A549 (cell line): Measurements from ENCODE around the gene ADARB2. TPM values are rescaled to one million over a fixed set of nuclear protein-coding genes. Genes with fewer than 3 reads are reported as not detected.

Experiments
- ATAC-seq, 2 experiments: fragments of 200-7000 bp in 1 of 2; fragments of >200 bp in 1 of 2; cut with Nextera tagmentation in 1 of 2; cut with Tn5 transposase in 1 of 2; 3 replicates each; pipeline versions ENCODE4 v1.8.0 to v1.9.1; 2018 to 2020; ENCODE audit warnings: mild to moderate bottlenecking in 1 of 2, moderate library complexity in 1 of 2
- CTCF ChIA-PET: fragments of 300-600 bp; sonication (Branson Sonifier 250); formaldehyde crosslinking; extraction: SDS; loops from one replicate; lab custom pipeline; 2021; ENCODE audit warnings: antibody characterized with exemption, inconsistent platforms; lab: Yijun Ruan, JAX
- POLR2A ChIA-PET: fragments of 350-600 bp; formaldehyde crosslinking; extraction: SDS; loops from one replicate; lab custom pipeline; 2021; ENCODE audit warnings: antibody characterized with exemption, inconsistent platforms; lab: Yijun Ruan, JAX
- DNase-seq, 2 experiments: peaks; one replicate each; pipeline versions ENCODE4 v3.0.0 to v3.0.0-alpha.2; 2011 to 2016; ENCODE audit warnings: low read depth in 1 of 2, low spot score in 1 of 2
- FAIRE-seq: peaks from 2 replicates; lab custom pipeline; 2011; peaks lifted over from hg19 to GRCh38; lab: Jason Lieb, UNC
- H3K27ac ChIP-seq, 2 experiments: fragments of >200 bp; sonication (Bioruptor Twin); formaldehyde crosslinking; 3 replicates each; pipeline ENCODE4 v1.5.1; 2016 to 2017
- H3K4me1 ChIP-seq: fragments of >200 bp; sonication (Bioruptor Twin); formaldehyde crosslinking; 3 replicates; pipeline ENCODE4 v1.6.1; 2016
- H3K4me2 ChIP-seq: fragments of >200 bp; sonication (Bioruptor Twin); formaldehyde crosslinking; 3 replicates; pipeline ENCODE4 v1.6.1; 2016
- H3K4me3 ChIP-seq: fragments of >200 bp; sonication (Bioruptor Twin); formaldehyde crosslinking; 3 replicates; pipeline ENCODE4 v1.5.1; 2016
- H3K9me3 ChIP-seq: fragments of >200 bp; sonication (Bioruptor Twin); formaldehyde crosslinking; 3 replicates; pipeline ENCODE4 v1.6.1; 2016
- CHD2 ChIP-seq: fragments of 150-350 bp; IDR thresholded peaks from 2 replicates; pipeline ENCODE4 v1.6.1; 2014; ENCODE audit warnings: low read length; ENCODE audit not compliant: partially characterized antibody
- E2F6 ChIP-seq: IDR thresholded peaks from 2 replicates; pipeline ENCODE4 v1.6.1; 2012; ENCODE audit warnings: low read depth, borderline replicate concordance
- EHF ChIP-seq: fragments of 250-450 bp; sonication (Bioruptor Pico); IDR thresholded peaks from 2 replicates; pipeline ENCODE4 v1.5.0; 2020; ENCODE audit warnings: mild to moderate bottlenecking
- ELK1 ChIP-seq: fragments of 150-350 bp; IDR thresholded peaks from 2 replicates; pipeline ENCODE4 v1.6.1; 2014; ENCODE audit warnings: low read depth, mild to moderate bottlenecking, low read length
- EP300 ChIP-seq, 2 experiments: fragments of >200 bp; sonication (Bioruptor Twin); formaldehyde crosslinking; IDR thresholded peaks; 2 replicates in 1 of 2; 3 replicates in 1 of 2; pipeline ENCODE4 v1.6.1; 2016 to 2017
- ESRRA ChIP-seq: fragments of 150-350 bp; IDR thresholded peaks from 2 replicates; pipeline ENCODE4 v1.6.1; 2014; ENCODE audit warnings: mild to moderate bottlenecking, low read length, borderline replicate concordance
- FOSB ChIP-seq: fragments of 250-450 bp; sonication (Bioruptor Pico); IDR thresholded peaks from 2 replicates; pipeline ENCODE4 v1.5.0; 2020; ENCODE audit warnings: mild to moderate bottlenecking, moderate library complexity
- FOXS1 ChIP-seq: fragments of 250-450 bp; sonication (Bioruptor Pico); IDR thresholded peaks from 2 replicates; pipeline ENCODE4 v1.5.0; 2020; ENCODE audit warnings: mild to moderate bottlenecking, moderate library complexity
- HOXB13 ChIP-seq: fragments of 250-450 bp; sonication (Bioruptor Pico); IDR thresholded peaks from 2 replicates; pipeline ENCODE4 v1.5.0; 2020; ENCODE audit warnings: low read depth, mild to moderate bottlenecking, moderate library complexity
- HOXB5 ChIP-seq: fragments of 250-450 bp; sonication (Bioruptor Pico); IDR thresholded peaks from 2 replicates; pipeline ENCODE4 v1.5.0; 2020; ENCODE audit warnings: mild to moderate bottlenecking, moderate library complexity
- JUN ChIP-seq, 2 experiments: fragments of >200 bp; sonication (Bioruptor Twin); formaldehyde crosslinking; IDR thresholded peaks; 2 replicates in 1 of 2; 3 replicates in 1 of 2; pipeline ENCODE4 v1.6.1; 2016 to 2017
- KDM1A ChIP-seq: fragments of 200-600 bp; sonication (generic); IDR thresholded peaks from 2 replicates; pipeline ENCODE4 v1.6.1; 2016; ENCODE audit warnings: low read depth, mild to moderate bottlenecking
- KDM5A ChIP-seq: fragments of 200-600 bp; sonication (generic); IDR thresholded peaks from 2 replicates; pipeline ENCODE4 v1.6.1; 2016; ENCODE audit warnings: antibody characterized with exemption, mild to moderate bottlenecking
- MAFK ChIP-seq: fragments of 450-650 bp; IDR thresholded peaks from 2 replicates; pipeline ENCODE4 v1.6.1; 2014; ENCODE audit not compliant: partially characterized antibody
- MAX ChIP-seq: IDR thresholded peaks from 2 replicates; pipeline ENCODE4 v1.6.1; 2012
- MAZ ChIP-seq: fragments of 150-350 bp; IDR thresholded peaks from 2 replicates; pipeline ENCODE4 v1.6.1; 2014; ENCODE audit warnings: antibody characterized with exemption, low read depth, low read length, borderline replicate concordance
- NR3C1 ChIP-seq: fragments of >200 bp; sonication (Bioruptor Twin); formaldehyde crosslinking; IDR thresholded peaks from 3 replicates; pipeline ENCODE4 v1.6.1; 2017
- PBX3 ChIP-seq: IDR thresholded peaks from 2 replicates; pipeline ENCODE4 v1.6.1; 2012
- POLR2A ChIP-seq: IDR thresholded peaks from 2 replicates; pipeline ENCODE4 v1.6.1; 2012; ENCODE audit warnings: mild to moderate bottlenecking, low read length
- POLR2AphosphoS2 ChIP-seq: conservative IDR thresholded peaks from 2 replicates; pipeline ENCODE4 v1.6.1; 2012; ENCODE audit warnings: low read length, improper control_type of control experiment, inconsistent platforms
- RAD21 ChIP-seq, 2 experiments: fragments of >200 bp in 1 of 2; sonication (Bioruptor Twin) in 1 of 2; formaldehyde crosslinking in 1 of 2; IDR thresholded peaks in 1 of 2; conservative IDR thresholded peaks in 1 of 2; 2 replicates in 1 of 2; 3 replicates in 1 of 2; pipeline ENCODE4 v1.6.1; 2012 to 2018; ENCODE audit warnings: inconsistent platforms in 1 of 2
- REST ChIP-seq: fragments of 200-600 bp; sonication (generic); IDR thresholded peaks from 2 replicates; pipeline ENCODE4 v1.6.1; 2016; ENCODE audit warnings: antibody characterized with exemption, mild to moderate bottlenecking, moderate library complexity
- RNF2 ChIP-seq: fragments of 200-600 bp; sonication (generic); IDR thresholded peaks from 2 replicates; pipeline ENCODE4 v1.6.1; 2016; ENCODE audit warnings: low read depth, mild to moderate bottlenecking, antibody characterized with exemption, moderate library complexity, borderline replicate concordance
- SMC3 ChIP-seq: fragments of >200 bp; sonication (Bioruptor Twin); formaldehyde crosslinking; IDR thresholded peaks from 3 replicates; pipeline ENCODE4 v1.6.1; 2018; ENCODE audit warnings: inconsistent platforms
- TFCP2L1 ChIP-seq: fragments of 250-450 bp; sonication (Bioruptor Pico); IDR thresholded peaks from 2 replicates; pipeline ENCODE4 v1.5.0; 2021; ENCODE audit warnings: mild to moderate bottlenecking
- TP53 ChIP-seq: fragments of 250-450 bp; sonication (Bioruptor Pico); IDR thresholded peaks from 2 replicates; pipeline ENCODE4 v1.5.0; 2021; ENCODE audit warnings: mild to moderate bottlenecking, moderate library complexity
- USF2 ChIP-seq: fragments of 450-650 bp; IDR thresholded peaks from 2 replicates; pipeline ENCODE4 v1.6.1; 2014; ENCODE audit warnings: antibody characterized with exemption
- ZC3H11A ChIP-seq: fragments of 450-650 bp; IDR thresholded peaks from 2 replicates; pipeline ENCODE4 v1.6.1; 2014; ENCODE audit warnings: antibody characterized with exemption, mild to moderate bottlenecking
- ZFP36 ChIP-seq: fragments of 450-650 bp; IDR thresholded peaks from 2 replicates; pipeline ENCODE4 v1.6.1; 2014; ENCODE audit warnings: borderline replicate concordance; ENCODE audit not compliant: partially characterized antibody
- ZNF302 ChIP-seq: fragments of 250-450 bp; sonication (Bioruptor Pico); IDR thresholded peaks from 2 replicates; pipeline ENCODE4 v1.9.0; 2021; ENCODE audit warnings: inconsistent platforms, mild to moderate bottlenecking, moderate library complexity
- WGBS: methylation state at CpG from one replicate; pipeline ENCODE4 v1.1.6; 2017; ENCODE audit errors: missing lambda C conversion rate; 5-methylcytosine and 5-hydroxymethylcytosine counted together
- polyA plus RNA-seq, 4 experiments: library from polyadenylated mRNA; depleted of rRNA in 3 of 4; stranded (reverse); fragments of >200 nt; fragmentation: RNase III in 1 of 4; extraction: RNeasy Plus Mini Kit Qiagen cat#74134 plus additional on column Dnase treatment in 1 of 4; gene quantifications; 2 replicates in 3 of 4; 3 replicates in 1 of 4; pipeline ENCODE4 v1.2.3, GENCODE V29; 2011 to 2017

Gene ADARB2
- polyA plus RNA-seq, 2 of the 4 experiments (the other 2 are of a cell fraction), result not detected

GRCh38 chr10:1172256-1172984, 564.9 kb downstream of the ADARB2 start:
- TF ChIP-seq EHF (no peak), NR3C1 (no peak), TFCP2L1 (CRISPR knock-in tag) (no peak), HOXB13 (no peak), ELK1 (no peak), PBX3 (no peak), ZFP36 (no peak), POLR2A (no peak), ESRRA (no peak), TP53 (CRISPR knock-in tag) (no peak), FOSB (CRISPR knock-in tag) (no peak), SMC3 (no peak), MAZ (no peak), RAD21 (conservative IDR thresholded peaks at IDR 0.05 in 1 of 2, IDR thresholded peaks at IDR 0.05 in 1 of 2) (no peak), KDM1A (no peak), POLR2AphosphoS2 (no peak), EP300 (IDR thresholded peaks at IDR 0.05) (no peak), MAX (no peak), JUN (IDR thresholded peaks at IDR 0.05) (no peak), ZC3H11A (no peak)
- Histone ChIP-seq H3K4me1 (no peaks in the 10 kb centered on the region), H3K27ac (no peak overlapping the region), H3K4me3 (no peak overlapping the region), H3K4me2 (no peak overlapping the region), H3K9me3 (no peaks in the 10 kb centered on the region)
- POLR2A ChIA-PET, result no interaction called here
- CTCF ChIA-PET, result interaction anchor here (0.9 kb wide), 1 partner anchor 12 kb away, joined by 3 read pairs; no protein-coding TSS in a partner anchor
- ATAC-seq (peak in 1 of 2 experiments; percentile 30; a peak in 1 of 6 replicates), FAIRE-seq (no peak), DNase-seq (no peak)
- WGBS, result 45% methylated on average over 15 of the region's 15 CpGs

GRCh38 chr10:1171586-1171985, 565.7 kb downstream of the ADARB2 start:
- CTCF ChIA-PET, result no interaction called here
- WGBS, result 48% methylated on average over 7 of the region's 9 CpGs
- TF ChIP-seq ZNF302 (CRISPR knock-in tag) (no peak), FOXS1 (CRISPR knock-in tag) (no peak), CHD2 (no peak), HOXB5 (CRISPR knock-in tag) (no peak), E2F6 (no peak), REST (no peak), KDM5A (no peak), TFCP2L1 (CRISPR knock-in tag) (no peak), SMC3 (no peak), ZFP36 (no peak), MAFK (no peak), TP53 (CRISPR knock-in tag) (no peak), USF2 (no peak), RNF2 (no peak), NR3C1 (no peak), EP300 (IDR thresholded peaks at IDR 0.05) (no peak)

More at GRCh38 chr10:1171586-1171985, 565.7 kb downstream of the ADARB2 start:
- ATAC-seq, result 0 out of 6 replicates have a peak, but pooled peaks of 1 of the 2 experiments have one; percentile 16
- no peak overlapping the region for H3K4me2 ChIP-seq
- no peak for FAIRE-seq
- no peak overlapping the region for H3K4me3 ChIP-seq
- H3K27ac ChIP-seq, result no peak overlapping the region
- no peaks in the 10 kb centered on the region for H3K9me3 ChIP-seq
- POLR2A ChIA-PET, result no interaction called here
- no peak for DNase-seq
- no peaks in the 10 kb centered on the region for H3K4me1 ChIP-seq
